Measurements from ENCODE around the gene FIZ1. TPM values are rescaled to one million over a fixed set of nuclear protein-coding genes. Genes with fewer than 3 reads are reported as not detected.

FIZ1 gene
- total and polyA plus RNA-seq, 8 donors: 6.8 to 12.6 (median 10.3) TPM

GRCh38 chr19:55581823-55582223 is 17.5 kb downstream of the FIZ1 start:
- 3 to 8% methylated on average over 6 of the region's 6 CpGs for WGBS, 2 donors
- no peak for DNase-seq
- H3K4me3 ChIP-seq: peak overlapping the region in 2 of 4 donors; percentile 13 to 79
- ATAC-seq: peak; percentile 2 to 42 (median 20)
- intact Hi-C loops (cut with DNase I): no loop called here
- no peaks in the 10 kb centered on the region for H3K9me3 ChIP-seq
- peaks cover 12 to 20% (median 16%) of the 10 kb centered on the region in 3 donors for H3K4me1 ChIP-seq
- peaks cover 0 to 13% (median 0%) of the 10 kb centered on the region in 3 donors for H3K36me3 ChIP-seq
- TF ChIP-seq CTCF (IDR thresholded peaks at IDR 0.05): no peak
- no peak for FAIRE-seq
- H3K27ac ChIP-seq: peak overlapping the region; percentile 76 to 84 (median 82)
- no peaks in the 10 kb centered on the region for H3K27me3 ChIP-seq

GRCh38 chr19:55581145-55581822 is 18.0 kb downstream of the FIZ1 start:
- Histone ChIP-seq H3K36me3 (peaks cover 0 to 13% (median 0%) of the 10 kb centered on the region in 3 donors), H3K4me3 (peak overlapping the region; percentile 74 to 80 (median 79)), H3K4me1 (peaks cover 8 to 14% (median 11%) of the 10 kb centered on the region in 3 donors), H3K27me3 (no peaks in the 10 kb centered on the region), H3K27ac (peak overlapping the region; percentile 76 to 84 (median 82)), H3K9me3 (no peaks in the 10 kb centered on the region)
- 5 to 11% methylated on average over 12 of the region's 12 CpGs for WGBS, 2 donors
- ATAC-seq (peak; percentile 15 to 41 (median 28)), DNase-seq (peak in 1 of 6 donors; percentile 33), FAIRE-seq (no peak)
- no peak for TF ChIP-seq CTCF (IDR thresholded peaks at IDR 0.05)
- intact Hi-C loops (cut with DNase I): no loop called here

- peak; percentile 85 to 94 (median 90) for DNase-seq
- H3K9me3 ChIP-seq: no peaks in the 10 kb centered on the region
- ATAC-seq: peak; percentile 84 to 93 (median 90)
- FAIRE-seq: no peak
- peaks cover 5 to 12% (median 8%) of the 10 kb centered on the region in 3 donors for H3K4me1 ChIP-seq
- intact Hi-C loops (cut with DNase I): no loop called here
- peaks cover 0 to 13% (median 0%) of the 10 kb centered on the region in 3 donors for H3K36me3 ChIP-seq
- H3K4me3 ChIP-seq: peak within 1 kb of the TSS; percentile 74 to 80 (median 79)
- H3K27ac ChIP-seq: peak within 1 kb of the TSS; percentile 76 to 84 (median 82)
- WGBS, 2 donors: 0 to 1% methylated on average over 18 to 24 of the region's 24 CpGs
- TF ChIP-seq CTCF (IDR thresholded peaks at IDR 0.05): no peak
- no peaks in the 10 kb centered on the region for H3K27me3 ChIP-seq
These were observed 18.6 kb downstream of the FIZ1 start, which contains the start of gene ZNF579 for GRCh38 chr19:55580628-55581144. Gene ZNF579 (minus strand): TSS chr19:55580848. CDS start chr19:55579639, 1,209 bp downstream.

- H3K27ac ChIP-seq: peak overlapping the region; percentile 76 to 84 (median 82)
- no peak for TF ChIP-seq CTCF (IDR thresholded peaks at IDR 0.05)
- no peaks in the 10 kb centered on the region for H3K9me3 ChIP-seq
- no peaks in the 10 kb centered on the region for H3K27me3 ChIP-seq
- H3K36me3 ChIP-seq: peaks cover 0 to 13% (median 0%) of the 10 kb centered on the region in 3 donors
- no peak for FAIRE-seq
- H3K4me3 ChIP-seq: peak overlapping the region; percentile 74 to 80 (median 79)
- intact Hi-C loops (cut with DNase I): no loop called here
- peak in 2 of 6 donors; percentile 31 to 40 for DNase-seq
- peaks cover 5 to 10% (median 8%) of the 10 kb centered on the region in 3 donors for H3K4me1 ChIP-seq
- peak; percentile 15 to 44 (median 30) for ATAC-seq
- WGBS, 2 donors: 12% methylated on average over 19 to 20 of the region's 20 CpGs
These were observed 19.3 kb downstream of the FIZ1 start for GRCh38 chr19:55579766-55580621.

All from pancreas (tissue), 10 donors.